Amygdala (tissue), 56 donors: ENCODE results near the gene GRK1.
A peak's percentile ranks its signal among the peaks of the same experiment; 100 is the strongest.

Source experiments
- DNase-seq, 56 donors: peaks; one replicate each; lab custom pipeline; 2025; lab: John Stamatoyannopoulos, UW

Gene GRK1

GRCh38 chr13:113631341-113632095 lies 35.5 kb upstream of the GRK1 start:
- DNase-seq = peak in 2 of 56 donors; percentile 19 to 24

- DNase-seq = no peak
Observed at GRCh38 chr13:113632706-113633484, 34.1 kb upstream of the GRK1 start.

- DNase-seq = no peak
Observed at GRCh38 chr13:113633485-113633873, 33.5 kb upstream of the GRK1 start.

GRCh38 chr13:113634279-113635047 lies 32.6 kb upstream of the GRK1 start:
- no peak for DNase-seq

GRCh38 chr13:113635048-113635420 lies 32.0 kb upstream of the GRK1 start:
- DNase-seq = no peak

GRCh38 chr13:113635709-113636108 lies 31.3 kb upstream of the GRK1 start:
- DNase-seq = no peak

GRCh38 chr13:113636266-113636963 lies 30.6 kb upstream of the GRK1 start:
- DNase-seq = no peak

- no peak for DNase-seq
Observed at GRCh38 chr13:113637262-113638160, 29.5 kb upstream of the GRK1 start.

- no peak for DNase-seq
Observed at GRCh38 chr13:113638173-113638746, 28.8 kb upstream of the GRK1 start.

- no peak for DNase-seq
Observed at GRCh38 chr13:113638806-113639205, 28.2 kb upstream of the GRK1 start.

GRCh38 chr13:113639616-113640262 lies 27.3 kb upstream of the GRK1 start:
- DNase-seq = no peak

- DNase-seq = no peak
Observed at GRCh38 chr13:113641426-113641825, 25.6 kb upstream of the GRK1 start.

GRCh38 chr13:113642563-113642962 lies 24.5 kb upstream of the GRK1 start:
- DNase-seq = no peak

GRCh38 chr13:113643593-113643992 lies 23.4 kb upstream of the GRK1 start:
- no peak for DNase-seq

- no peak for DNase-seq
Observed at GRCh38 chr13:113644800-113645199, 22.2 kb upstream of the GRK1 start.

- DNase-seq = no peak
Observed at GRCh38 chr13:113645329-113645728, 21.7 kb upstream of the GRK1 start.

GRCh38 chr13:113646376-113646775 lies 20.6 kb upstream of the GRK1 start:
- DNase-seq = no peak

- DNase-seq = no peak
Observed at GRCh38 chr13:113646921-113647340, 20.1 kb upstream of the GRK1 start.
